HEK293 (cell line): ENCODE measurements around the gene TAC4.

Source experiments
- CTCF ChIA-PET: fragments of 350-600 bp; formaldehyde crosslinking; extraction: SDS; loops from one replicate; lab custom pipeline; 2021; ENCODE audit warnings: antibody characterized with exemption; lab: Yijun Ruan, JAX
- POLR2A ChIA-PET: fragments of 300-600 bp; formaldehyde crosslinking; extraction: SDS; loops from one replicate; lab custom pipeline; 2020; ENCODE audit warnings: antibody characterized with exemption, inconsistent platforms; lab: Yijun Ruan, JAX
- H3K27ac ChIP-seq: fragments of 200-500 bp; sonication (Bioruptor generic); 2 replicates; pipeline ENCODE4 v1.5.1; 2014; ENCODE audit warnings: low read depth, low read length, control low read depth, inconsistent platforms; ENCODE audit errors: extremely low read depth
- H3K36me3 ChIP-seq, 2 experiments: fragments of 200-500 bp in 1 of 2; sonication (Bioruptor generic) in 1 of 2; 1 replicate in 1 of 2; 2 replicates in 1 of 2; pipeline ENCODE4 v1.5.1; 2014 to 2017; ENCODE audit warnings: inconsistent platforms in 2 of 2, low read length in 2 of 2; ENCODE audit not compliant: control insufficient read depth in 2 of 2, insufficient read depth in 1 of 2
- H3K4me1 ChIP-seq: fragments of 200-500 bp; sonication (Bioruptor generic); 2 replicates; pipeline ENCODE4 v1.5.1; 2014; ENCODE audit warnings: mild to moderate bottlenecking, low read length, inconsistent platforms; ENCODE audit not compliant: control insufficient read depth, insufficient read depth
- H3K4me3 ChIP-seq: 2 replicates; pipeline ENCODE4 v1.5.1; 2011; ENCODE audit warnings: low read depth, mild to moderate bottlenecking, control low read depth, low read length, moderate library complexity
- H3K9me3 ChIP-seq: fragments of 200-500 bp; sonication (Bioruptor generic); 2 replicates; pipeline ENCODE4 v1.5.1; 2014; ENCODE audit warnings: low read depth, low read length, inconsistent platforms; ENCODE audit not compliant: control insufficient read depth, insufficient read depth
- GLIS1 ChIP-seq: fragments of 450-650 bp; formaldehyde crosslinking; IDR thresholded peaks from 2 replicates; pipeline ENCODE4 v1.5.1; 2016; ENCODE audit warnings: missing biosample characterization, missing genetic modification characterization
- SP7 ChIP-seq: fragments of 450-650 bp; formaldehyde crosslinking; IDR thresholded peaks from 2 replicates; pipeline ENCODE4 v1.5.1; 2016; ENCODE audit warnings: missing biosample characterization, missing genetic modification characterization
- ZEB2 ChIP-seq: fragments of 450-650 bp; formaldehyde crosslinking; IDR thresholded peaks from 2 replicates; pipeline ENCODE4 v1.5.1; 2016; ENCODE audit warnings: missing biosample characterization, missing genetic modification characterization
- ZNF19 ChIP-seq: fragments of 450-650 bp; formaldehyde crosslinking; IDR thresholded peaks from 2 replicates; pipeline ENCODE4; 2016; ENCODE audit warnings: missing biosample characterization, missing genetic modification characterization, low read depth
- ZNF596 ChIP-seq: fragments of 450-650 bp; IDR thresholded peaks from 2 replicates; pipeline ENCODE4 v1.5.0; 2018; ENCODE audit warnings: missing biosample characterization, mild to moderate bottlenecking, missing genetic modification characterization, moderate library complexity
- ZNF791 ChIP-seq: fragments of 450-650 bp; formaldehyde crosslinking; IDR thresholded peaks from 2 replicates; pipeline ENCODE4 v1.5.1; 2016; ENCODE audit warnings: missing biosample characterization, missing genetic modification characterization
- TF ChIP-seq, protein P1 (sequence below): fragments of 450-650 bp; formaldehyde crosslinking; IDR thresholded peaks from 2 replicates; pipeline ENCODE4 v1.5.1; 2017; ENCODE audit warnings: missing biosample characterization, missing genetic modification characterization
- TF ChIP-seq, protein P2 (sequence below): fragments of 450-650 bp; formaldehyde crosslinking; IDR thresholded peaks from 2 replicates; pipeline ENCODE4 v1.5.1; 2017; ENCODE audit warnings: missing biosample characterization, mild to moderate bottlenecking, missing genetic modification characterization, moderate library complexity
- TF ChIP-seq, protein P3 (sequence below): fragments of 450-650 bp; formaldehyde crosslinking; IDR thresholded peaks from 2 replicates; pipeline ENCODE4 v1.5.1; 2017; ENCODE audit warnings: missing biosample characterization, missing genetic modification characterization
- TF ChIP-seq, protein P4 (sequence below): fragments of 450-650 bp; formaldehyde crosslinking; IDR thresholded peaks from 2 replicates; pipeline ENCODE4 v1.5.1; 2016; ENCODE audit warnings: missing biosample characterization, missing genetic modification characterization
- TF ChIP-seq, protein P5 (sequence below): fragments of 450-650 bp; formaldehyde crosslinking; IDR thresholded peaks from 2 replicates; pipeline ENCODE4 v1.5.1; 2016; ENCODE audit warnings: missing biosample characterization, missing genetic modification characterization
- TF ChIP-seq, protein P6 (sequence below): fragments of 450-650 bp; formaldehyde crosslinking; IDR thresholded peaks from 2 replicates; pipeline ENCODE4 v1.5.1; 2016; ENCODE audit warnings: missing biosample characterization, missing genetic modification characterization
- TF ChIP-seq, protein P7 (sequence below): fragments of 450-650 bp; formaldehyde crosslinking; conservative IDR thresholded peaks from 2 replicates; pipeline ENCODE4 v1.5.1; 2016; ENCODE audit warnings: low read depth, missing biosample characterization, missing genetic modification characterization

Gene TAC4

DNA sequence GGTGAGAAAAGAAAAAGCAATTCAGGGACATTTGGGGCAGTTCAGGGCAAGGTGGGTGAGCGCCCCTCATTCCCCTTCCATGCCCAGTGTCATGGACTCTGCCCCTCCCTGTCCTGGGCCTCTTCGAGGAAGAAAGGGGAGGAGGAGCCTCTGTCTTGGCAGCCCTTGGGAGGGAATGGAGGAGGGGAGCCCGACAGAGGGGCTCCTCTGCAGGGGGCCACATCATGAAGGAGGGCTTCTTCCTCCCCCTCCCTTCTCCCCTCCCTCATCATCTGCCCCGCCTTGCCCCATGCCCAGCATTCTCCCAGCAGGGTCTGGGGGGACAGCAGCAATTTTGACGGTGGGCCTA lies 33.2 kb upstream of the TAC4 start:
- POLR2A ChIA-PET: interaction anchor here (2.0 kb wide), 1 partner anchor 114 kb away, joined by 5 read pairs; the partner anchor contains the start of gene DLX3
- no peak for TF ChIP-seq ZNF19 (tag by site-specific recombination)
- TF ChIP-seq, protein P1, sequence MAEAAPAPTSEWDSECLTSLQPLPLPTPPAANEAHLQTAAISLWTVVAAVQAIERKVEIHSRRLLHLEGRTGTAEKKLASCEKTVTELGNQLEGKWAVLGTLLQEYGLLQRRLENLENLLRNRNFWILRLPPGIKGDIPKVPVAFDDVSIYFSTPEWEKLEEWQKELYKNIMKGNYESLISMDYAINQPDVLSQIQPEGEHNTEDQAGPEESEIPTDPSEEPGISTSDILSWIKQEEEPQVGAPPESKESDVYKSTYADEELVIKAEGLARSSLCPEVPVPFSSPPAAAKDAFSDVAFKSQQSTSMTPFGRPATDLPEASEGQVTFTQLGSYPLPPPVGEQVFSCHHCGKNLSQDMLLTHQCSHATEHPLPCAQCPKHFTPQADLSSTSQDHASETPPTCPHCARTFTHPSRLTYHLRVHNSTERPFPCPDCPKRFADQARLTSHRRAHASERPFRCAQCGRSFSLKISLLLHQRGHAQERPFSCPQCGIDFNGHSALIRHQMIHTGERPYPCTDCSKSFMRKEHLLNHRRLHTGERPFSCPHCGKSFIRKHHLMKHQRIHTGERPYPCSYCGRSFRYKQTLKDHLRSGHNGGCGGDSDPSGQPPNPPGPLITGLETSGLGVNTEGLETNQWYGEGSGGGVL (tag by site-specific recombination): peak; percentile 32; the same call in 1 of the 2 replicates
- TF ChIP-seq, protein P2, sequence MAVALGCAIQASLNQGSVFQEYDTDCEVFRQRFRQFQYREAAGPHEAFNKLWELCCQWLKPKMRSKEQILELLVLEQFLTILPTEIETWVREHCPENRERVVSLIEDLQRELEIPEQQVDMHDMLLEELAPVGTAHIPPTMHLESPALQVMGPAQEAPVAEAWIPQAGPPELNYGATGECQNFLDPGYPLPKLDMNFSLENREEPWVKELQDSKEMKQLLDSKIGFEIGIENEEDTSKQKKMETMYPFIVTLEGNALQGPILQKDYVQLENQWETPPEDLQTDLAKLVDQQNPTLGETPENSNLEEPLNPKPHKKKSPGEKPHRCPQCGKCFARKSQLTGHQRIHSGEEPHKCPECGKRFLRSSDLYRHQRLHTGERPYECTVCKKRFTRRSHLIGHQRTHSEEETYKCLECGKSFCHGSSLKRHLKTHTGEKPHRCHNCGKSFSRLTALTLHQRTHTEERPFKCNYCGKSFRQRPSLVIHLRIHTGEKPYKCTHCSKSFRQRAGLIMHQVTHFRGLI: no peak
- TF ChIP-seq, protein P3, sequence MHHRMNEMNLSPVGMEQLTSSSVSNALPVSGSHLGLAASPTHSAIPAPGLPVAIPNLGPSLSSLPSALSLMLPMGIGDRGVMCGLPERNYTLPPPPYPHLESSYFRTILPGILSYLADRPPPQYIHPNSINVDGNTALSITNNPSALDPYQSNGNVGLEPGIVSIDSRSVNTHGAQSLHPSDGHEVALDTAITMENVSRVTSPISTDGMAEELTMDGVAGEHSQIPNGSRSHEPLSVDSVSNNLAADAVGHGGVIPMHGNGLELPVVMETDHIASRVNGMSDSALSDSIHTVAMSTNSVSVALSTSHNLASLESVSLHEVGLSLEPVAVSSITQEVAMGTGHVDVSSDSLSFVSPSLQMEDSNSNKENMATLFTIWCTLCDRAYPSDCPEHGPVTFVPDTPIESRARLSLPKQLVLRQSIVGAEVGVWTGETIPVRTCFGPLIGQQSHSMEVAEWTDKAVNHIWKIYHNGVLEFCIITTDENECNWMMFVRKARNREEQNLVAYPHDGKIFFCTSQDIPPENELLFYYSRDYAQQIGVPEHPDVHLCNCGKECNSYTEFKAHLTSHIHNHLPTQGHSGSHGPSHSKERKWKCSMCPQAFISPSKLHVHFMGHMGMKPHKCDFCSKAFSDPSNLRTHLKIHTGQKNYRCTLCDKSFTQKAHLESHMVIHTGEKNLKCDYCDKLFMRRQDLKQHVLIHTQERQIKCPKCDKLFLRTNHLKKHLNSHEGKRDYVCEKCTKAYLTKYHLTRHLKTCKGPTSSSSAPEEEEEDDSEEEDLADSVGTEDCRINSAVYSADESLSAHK (tag by site-specific recombination): no peak
- TF ChIP-seq ZNF596 (tag by site-specific recombination): no peak
- TF ChIP-seq SP7 (tag by site-specific recombination): no peak
- TF ChIP-seq ZNF791 (tag by site-specific recombination): no peak
- TF ChIP-seq, protein P4, sequence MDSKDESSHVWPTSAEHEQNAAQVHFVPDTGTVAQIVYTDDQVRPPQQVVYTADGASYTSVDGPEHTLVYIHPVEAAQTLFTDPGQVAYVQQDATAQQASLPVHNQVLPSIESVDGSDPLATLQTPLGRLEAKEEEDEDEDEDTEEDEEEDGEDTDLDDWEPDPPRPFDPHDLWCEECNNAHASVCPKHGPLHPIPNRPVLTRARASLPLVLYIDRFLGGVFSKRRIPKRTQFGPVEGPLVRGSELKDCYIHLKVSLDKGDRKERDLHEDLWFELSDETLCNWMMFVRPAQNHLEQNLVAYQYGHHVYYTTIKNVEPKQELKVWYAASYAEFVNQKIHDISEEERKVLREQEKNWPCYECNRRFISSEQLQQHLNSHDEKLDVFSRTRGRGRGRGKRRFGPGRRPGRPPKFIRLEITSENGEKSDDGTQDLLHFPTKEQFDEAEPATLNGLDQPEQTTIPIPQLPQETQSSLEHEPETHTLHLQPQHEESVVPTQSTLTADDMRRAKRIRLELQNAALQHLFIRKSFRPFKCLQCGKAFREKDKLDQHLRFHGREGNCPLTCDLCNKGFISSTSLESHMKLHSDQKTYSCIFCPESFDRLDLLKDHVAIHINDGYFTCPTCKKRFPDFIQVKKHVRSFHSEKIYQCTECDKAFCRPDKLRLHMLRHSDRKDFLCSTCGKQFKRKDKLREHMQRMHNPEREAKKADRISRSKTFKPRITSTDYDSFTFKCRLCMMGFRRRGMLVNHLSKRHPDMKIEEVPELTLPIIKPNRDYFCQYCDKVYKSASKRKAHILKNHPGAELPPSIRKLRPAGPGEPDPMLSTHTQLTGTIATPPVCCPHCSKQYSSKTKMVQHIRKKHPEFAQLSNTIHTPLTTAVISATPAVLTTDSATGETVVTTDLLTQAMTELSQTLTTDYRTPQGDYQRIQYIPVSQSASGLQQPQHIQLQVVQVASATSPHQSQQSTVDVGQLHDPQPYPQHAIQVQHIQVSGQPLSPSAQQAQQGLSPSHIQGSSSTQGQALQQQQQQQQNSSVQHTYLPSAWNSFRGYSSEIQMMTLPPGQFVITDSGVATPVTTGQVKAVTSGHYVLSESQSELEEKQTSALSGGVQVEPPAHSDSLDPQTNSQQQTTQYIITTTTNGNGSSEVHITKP (tag by site-specific recombination): peak; percentile 75; the same call in 1 of the 2 replicates
- TF ChIP-seq, all 188 proteins: peak for 2
- peaks cover 5% of the 10 kb centered on the region; the same call in 1 of the 2 replicates for H3K4me1 ChIP-seq
- CTCF ChIA-PET: interaction anchor here (0.6 to 3.7 kb wide), 24 partner anchors 9 to 1153 kb away, joined by 3 to 122 read pairs (median 6); partner anchors contain the start of gene DLX3
- H3K4me3 ChIP-seq: no peak overlapping the region
- no peaks in the 10 kb centered on the region for H3K9me3 ChIP-seq
- H3K36me3 ChIP-seq: no peaks in the 10 kb centered on the region
- H3K27ac ChIP-seq: no peak overlapping the region

DNA sequence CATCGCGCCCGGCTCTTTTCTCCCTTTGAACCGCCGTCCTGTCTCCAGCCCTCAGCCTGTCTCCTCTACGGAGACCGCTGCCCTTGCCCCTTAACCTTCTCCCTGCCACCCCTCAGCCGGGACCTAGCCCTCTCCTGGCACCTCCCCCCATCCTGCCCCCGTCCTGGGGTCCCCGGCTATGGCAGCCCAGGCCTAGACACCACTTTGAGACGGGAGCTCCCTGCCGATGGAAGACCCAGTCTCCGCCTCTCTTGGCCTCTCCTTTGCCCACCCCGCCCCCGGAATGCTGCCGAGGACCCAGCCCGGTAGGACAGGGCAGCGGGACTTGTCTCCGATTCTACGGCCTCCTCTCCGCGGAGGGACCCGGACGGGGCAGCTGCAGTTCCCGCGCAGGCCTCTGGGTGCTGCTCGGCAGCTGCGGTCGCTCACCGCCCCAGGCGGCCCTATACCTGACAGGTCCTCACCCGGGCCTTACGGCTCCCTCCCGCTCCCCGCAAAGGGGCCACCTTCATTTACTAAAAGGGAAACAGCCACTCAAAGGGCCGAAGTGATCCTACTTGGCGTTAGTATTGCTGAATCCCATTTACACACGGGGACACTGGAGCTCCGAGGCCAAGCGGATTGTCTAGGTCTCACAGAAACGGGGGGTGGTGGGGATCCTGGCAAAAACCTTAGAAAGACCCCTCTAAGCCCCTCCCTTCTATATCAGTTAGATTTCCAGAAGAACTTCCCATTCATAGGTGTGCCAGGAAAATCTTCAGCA lies 32.6 kb upstream of the TAC4 start:
- Histone ChIP-seq H3K36me3 (no peaks in the 10 kb centered on the region), H3K4me1 (peaks cover 5% of the 10 kb centered on the region; the same call in 1 of the 2 replicates), H3K9me3 (no peaks in the 10 kb centered on the region), H3K27ac (no peak overlapping the region), H3K4me3 (peak overlapping the region; percentile 21)
- ChIA-PET CTCF (interaction anchor here (0.5 to 3.7 kb wide), 36 partner anchors 8 to 1166 kb away, joined by 3 to 122 read pairs (median 4); partner anchors contain the start of genes DLX3 and SLC35B1), POLR2A (interaction anchor here (2.0 kb wide), 1 partner anchor 114 kb away, joined by 5 read pairs; the partner anchor contains the start of gene DLX3)
- TF ChIP-seq, protein P5, sequence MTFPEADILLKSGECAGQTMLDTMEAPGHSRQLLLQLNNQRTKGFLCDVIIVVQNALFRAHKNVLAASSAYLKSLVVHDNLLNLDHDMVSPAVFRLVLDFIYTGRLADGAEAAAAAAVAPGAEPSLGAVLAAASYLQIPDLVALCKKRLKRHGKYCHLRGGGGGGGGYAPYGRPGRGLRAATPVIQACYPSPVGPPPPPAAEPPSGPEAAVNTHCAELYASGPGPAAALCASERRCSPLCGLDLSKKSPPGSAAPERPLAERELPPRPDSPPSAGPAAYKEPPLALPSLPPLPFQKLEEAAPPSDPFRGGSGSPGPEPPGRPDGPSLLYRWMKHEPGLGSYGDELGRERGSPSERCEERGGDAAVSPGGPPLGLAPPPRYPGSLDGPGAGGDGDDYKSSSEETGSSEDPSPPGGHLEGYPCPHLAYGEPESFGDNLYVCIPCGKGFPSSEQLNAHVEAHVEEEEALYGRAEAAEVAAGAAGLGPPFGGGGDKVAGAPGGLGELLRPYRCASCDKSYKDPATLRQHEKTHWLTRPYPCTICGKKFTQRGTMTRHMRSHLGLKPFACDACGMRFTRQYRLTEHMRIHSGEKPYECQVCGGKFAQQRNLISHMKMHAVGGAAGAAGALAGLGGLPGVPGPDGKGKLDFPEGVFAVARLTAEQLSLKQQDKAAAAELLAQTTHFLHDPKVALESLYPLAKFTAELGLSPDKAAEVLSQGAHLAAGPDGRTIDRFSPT (tag by site-specific recombination): 0 out of 2 replicates have a peak, but pooled peaks have one; percentile 57
- TF ChIP-seq GLIS1 (tag by site-specific recombination) (peak; percentile 38; the same call in 1 of the 2 replicates), ZEB2 (tag by site-specific recombination) (peak; percentile 69), ZNF791 (tag by site-specific recombination) (no peak)
- TF ChIP-seq, protein P6, sequence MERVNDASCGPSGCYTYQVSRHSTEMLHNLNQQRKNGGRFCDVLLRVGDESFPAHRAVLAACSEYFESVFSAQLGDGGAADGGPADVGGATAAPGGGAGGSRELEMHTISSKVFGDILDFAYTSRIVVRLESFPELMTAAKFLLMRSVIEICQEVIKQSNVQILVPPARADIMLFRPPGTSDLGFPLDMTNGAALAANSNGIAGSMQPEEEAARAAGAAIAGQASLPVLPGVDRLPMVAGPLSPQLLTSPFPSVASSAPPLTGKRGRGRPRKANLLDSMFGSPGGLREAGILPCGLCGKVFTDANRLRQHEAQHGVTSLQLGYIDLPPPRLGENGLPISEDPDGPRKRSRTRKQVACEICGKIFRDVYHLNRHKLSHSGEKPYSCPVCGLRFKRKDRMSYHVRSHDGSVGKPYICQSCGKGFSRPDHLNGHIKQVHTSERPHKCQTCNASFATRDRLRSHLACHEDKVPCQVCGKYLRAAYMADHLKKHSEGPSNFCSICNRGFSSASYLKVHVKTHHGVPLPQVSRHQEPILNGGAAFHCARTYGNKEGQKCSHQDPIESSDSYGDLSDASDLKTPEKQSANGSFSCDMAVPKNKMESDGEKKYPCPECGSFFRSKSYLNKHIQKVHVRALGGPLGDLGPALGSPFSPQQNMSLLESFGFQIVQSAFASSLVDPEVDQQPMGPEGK (tag by site-specific recombination): peak; percentile 66
- TF ChIP-seq, protein P7, sequence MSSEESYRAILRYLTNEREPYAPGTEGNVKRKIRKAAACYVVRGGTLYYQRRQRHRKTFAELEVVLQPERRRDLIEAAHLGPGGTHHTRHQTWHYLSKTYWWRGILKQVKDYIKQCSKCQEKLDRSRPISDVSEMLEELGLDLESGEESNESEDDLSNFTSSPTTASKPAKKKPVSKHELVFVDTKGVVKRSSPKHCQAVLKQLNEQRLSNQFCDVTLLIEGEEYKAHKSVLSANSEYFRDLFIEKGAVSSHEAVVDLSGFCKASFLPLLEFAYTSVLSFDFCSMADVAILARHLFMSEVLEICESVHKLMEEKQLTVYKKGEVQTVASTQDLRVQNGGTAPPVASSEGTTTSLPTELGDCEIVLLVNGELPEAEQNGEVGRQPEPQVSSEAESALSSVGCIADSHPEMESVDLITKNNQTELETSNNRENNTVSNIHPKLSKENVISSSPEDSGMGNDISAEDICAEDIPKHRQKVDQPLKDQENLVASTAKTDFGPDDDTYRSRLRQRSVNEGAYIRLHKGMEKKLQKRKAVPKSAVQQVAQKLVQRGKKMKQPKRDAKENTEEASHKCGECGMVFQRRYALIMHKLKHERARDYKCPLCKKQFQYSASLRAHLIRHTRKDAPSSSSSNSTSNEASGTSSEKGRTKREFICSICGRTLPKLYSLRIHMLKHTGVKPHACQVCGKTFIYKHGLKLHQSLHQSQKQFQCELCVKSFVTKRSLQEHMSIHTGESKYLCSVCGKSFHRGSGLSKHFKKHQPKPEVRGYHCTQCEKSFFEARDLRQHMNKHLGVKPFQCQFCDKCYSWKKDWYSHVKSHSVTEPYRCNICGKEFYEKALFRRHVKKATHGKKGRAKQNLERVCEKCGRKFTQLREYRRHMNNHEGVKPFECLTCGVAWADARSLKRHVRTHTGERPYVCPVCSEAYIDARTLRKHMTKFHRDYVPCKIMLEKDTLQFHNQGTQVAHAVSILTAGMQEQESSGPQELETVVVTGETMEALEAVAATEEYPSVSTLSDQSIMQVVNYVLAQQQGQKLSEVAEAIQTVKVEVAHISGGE (tag by site-specific recombination): no peak
